Measurements from ENCODE around the gene PTH2R.
"Not testable (repeated sequence)": the region's sequence is repeated elsewhere in the genome, so short reads cannot be mapped to it uniquely, and the experiment has no call there.

The PTH2R gene

GRCh38 chr2:208396796-208397195 lies 9.8 kb upstream of the PTH2R start:
- DNase-seq, result not testable (repeated sequence)

DNA sequence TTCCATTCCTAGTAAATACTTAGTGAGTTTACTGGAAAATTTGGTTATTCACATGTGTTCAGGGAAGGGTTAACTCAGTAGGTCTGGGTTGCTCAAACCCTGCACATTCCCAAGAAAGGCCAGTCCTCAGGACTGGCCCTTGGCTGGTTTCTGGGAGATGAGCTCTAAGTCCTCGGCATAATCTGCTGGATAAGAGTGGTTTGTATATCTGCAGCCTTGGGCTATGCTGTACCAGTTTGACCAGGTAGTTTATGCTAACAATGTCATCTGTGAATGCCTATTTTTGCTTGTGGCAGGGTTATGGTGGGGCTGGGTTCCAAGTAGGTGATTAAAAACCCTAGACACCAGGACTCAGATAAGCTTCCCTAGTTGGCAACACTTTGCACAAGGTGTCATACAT lies 7.4 kb upstream of the PTH2R start:
- DNase-seq, result no peak

DNA sequence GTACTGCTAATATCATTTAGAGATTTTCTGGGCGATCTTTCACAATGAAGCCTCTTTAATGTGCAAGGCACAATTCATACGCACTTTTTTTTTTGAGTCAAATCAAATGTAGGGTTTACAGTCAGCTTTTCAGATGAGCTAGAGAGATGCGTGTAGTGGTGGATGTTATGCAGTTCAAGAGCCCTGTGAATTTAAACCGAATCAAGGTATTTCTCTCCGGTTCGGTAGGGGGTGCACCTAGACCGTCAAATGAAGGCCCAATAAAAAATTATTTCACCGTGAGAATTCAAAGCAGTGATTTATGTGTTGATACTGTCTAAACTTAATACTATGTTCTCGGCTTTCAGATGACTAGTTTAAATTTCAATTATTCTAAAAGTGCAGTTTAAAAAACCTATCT lies 1.1 kb downstream of the PTH2R start:
- no peak for DNase-seq

DNA sequence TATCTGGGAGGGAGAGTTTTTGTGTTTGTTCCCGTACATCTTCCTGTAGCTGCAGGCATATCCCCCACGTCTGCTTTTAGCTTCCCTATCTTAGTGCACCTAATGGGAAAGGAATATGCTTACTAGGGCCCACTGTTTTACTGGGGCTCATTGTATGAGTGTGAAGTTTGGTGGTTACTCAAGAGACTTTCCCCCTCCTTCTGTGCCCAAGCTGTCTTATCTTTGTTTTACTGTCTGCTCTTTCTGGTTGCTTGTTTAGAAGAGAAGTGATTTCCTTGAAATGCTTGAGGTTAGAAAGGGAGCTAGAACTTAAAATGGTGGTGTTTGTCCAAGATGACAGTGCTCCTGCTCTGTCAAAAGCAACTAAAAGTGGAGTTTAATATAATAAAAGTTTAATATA lies 7.3 kb downstream of the PTH2R start:
- no peak for DNase-seq

DNA sequence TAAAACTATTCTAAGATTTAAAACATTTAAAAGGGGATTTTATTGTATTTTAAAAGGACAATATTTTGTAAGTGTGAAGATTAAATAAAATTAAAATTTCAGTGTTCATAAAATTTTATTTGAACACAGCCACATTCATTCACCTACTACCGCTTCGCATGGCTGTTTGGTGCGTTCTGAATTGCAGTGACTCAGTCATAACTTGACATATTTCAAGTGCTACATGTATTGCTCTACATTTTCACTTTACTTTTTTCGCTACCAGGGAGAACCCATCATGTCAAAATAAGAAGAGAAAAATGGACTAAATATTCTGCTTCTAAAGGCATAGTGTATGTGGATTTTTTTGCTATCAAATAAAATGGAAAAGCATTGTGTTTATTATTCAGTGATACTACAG lies 8.7 kb downstream of the PTH2R start:
- DNase-seq, result no peak

- no peak for DNase-seq
Measured at GRCh38 chr2:208415897-208416296, 9.3 kb downstream of the PTH2R start.

DNA sequence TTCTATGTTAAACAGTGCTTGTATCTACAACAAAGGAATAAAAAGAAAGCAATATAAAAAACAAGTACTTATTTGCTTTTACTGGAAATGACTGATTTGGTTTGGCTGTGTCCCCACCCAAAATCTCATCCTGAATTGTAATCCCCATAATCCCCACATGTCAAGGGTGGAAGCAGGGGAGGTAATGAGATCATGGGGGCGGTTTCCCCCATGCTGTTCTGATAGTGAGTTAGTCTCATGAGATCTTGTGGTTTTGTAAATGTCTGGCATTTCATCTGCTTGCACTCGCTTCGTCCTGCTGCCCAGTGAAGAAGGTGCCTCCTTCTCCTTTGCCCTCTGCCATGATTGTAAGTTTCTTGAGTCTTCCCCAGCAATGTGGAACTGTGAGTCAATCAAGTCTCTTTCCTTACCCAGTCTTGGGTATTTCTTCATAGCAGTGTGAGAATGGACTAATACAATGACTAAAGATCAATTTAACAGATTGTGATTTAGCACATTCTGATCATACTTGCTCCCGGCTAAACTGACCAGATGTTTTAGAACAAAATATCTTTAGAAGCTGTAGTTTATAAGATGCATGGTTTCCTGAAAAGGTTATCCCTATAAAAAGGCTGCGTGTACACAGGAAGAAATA lies 19.9 kb downstream of the PTH2R start:
- no peak for DNase-seq

DNA sequence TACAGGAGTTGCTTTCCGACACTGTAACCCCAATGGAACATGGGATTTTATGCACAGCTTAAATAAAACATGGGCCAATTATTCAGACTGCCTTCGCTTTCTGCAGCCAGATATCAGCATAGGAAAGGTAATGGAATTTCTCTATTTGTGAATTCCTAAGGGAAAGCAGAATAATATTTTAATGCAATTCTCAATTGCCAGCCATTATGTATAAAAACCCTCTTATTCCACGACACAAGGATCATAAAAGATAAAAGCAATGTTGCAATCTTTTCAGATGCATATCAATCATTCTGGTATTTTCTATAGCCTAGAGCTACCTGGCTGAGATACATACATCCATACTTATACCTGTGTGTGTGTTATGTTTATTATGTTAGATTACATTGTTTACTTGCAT lies 31.2 kb downstream of the PTH2R start:
- DNase-seq, result no peak

- DNase-seq, result no peak
Measured at GRCh38 chr2:208440716-208441115, 34.1 kb downstream of the PTH2R start.

GRCh38 chr2:208441951-208442350 lies 35.4 kb downstream of the PTH2R start:
- no peak for DNase-seq

DNA sequence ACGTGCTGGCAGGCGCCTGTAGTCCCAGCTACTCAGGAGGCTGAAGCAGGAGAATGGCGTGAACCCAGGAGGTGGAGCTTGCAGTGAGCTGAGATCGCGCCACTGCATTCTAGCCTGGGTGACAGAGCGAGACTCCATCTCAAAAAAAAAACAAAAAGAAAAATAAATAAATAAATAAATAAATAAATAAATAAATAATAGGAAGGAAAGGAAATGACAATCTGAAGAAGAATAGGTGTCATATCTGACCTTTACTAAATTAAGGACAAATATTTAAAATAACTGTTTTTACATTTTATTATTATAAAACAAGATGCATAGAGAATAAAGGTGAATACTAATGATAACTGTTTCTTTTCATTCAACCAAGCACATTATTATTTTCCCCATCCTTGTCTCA lies 40.9 kb downstream of the PTH2R start:
- DNase-seq, result not testable (repeated sequence)

- no peak for DNase-seq
Measured at GRCh38 chr2:208451061-208451460, 44.5 kb downstream of the PTH2R start.

- no peak for DNase-seq
Measured at GRCh38 chr2:208454861-208455260, 48.3 kb downstream of the PTH2R start.

GRCh38 chr2:208463721-208464120 lies 57.1 kb downstream of the PTH2R start:
- no peak for DNase-seq

DNA sequence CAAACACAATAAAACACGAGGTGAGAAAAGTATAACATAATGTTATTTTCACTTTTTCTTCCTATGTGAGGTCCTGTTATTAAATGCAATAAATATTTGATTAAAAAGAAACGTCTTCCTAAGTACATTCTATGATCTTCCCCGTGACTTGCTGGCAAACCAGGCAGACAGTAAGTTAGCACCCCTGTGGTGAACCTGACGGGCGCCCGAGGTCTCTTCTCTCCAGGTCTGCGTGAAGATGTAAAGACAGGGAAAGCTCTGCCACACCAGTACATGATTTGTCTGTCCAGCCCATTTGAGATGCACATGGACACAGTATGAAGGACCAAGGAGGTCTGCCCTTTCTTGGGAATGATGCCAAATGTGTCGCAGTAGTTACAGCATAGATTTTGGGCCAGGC lies 57.6 kb downstream of the PTH2R start:
- no peak for DNase-seq

GRCh38 chr2:208466151-208466919 lies 59.7 kb downstream of the PTH2R start:
- DNase-seq, result peak; percentile 35 to 40

DNA sequence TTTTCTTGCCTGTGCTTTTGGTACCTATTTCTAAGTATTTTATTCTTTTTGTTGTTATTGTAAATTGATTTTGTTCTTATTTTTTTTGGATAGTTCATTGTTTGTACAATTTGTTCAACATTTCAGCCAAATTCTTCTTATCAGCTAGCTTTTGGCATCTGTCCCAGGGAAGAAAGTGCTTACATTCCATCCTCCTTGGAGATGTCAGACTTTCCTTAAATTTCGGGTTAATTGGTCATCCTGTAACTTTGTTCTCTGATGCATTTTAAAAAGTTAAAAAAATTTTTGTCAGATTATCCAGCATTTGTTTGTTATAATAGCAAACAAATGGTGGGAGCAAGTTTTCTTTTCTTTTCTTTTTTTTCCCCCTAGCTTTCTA lies 60.3 kb downstream of the PTH2R start:
- DNase-seq, result no peak

- no peak for DNase-seq
Measured at GRCh38 chr2:208467564-208467963, 61.0 kb downstream of the PTH2R start.

- DNase-seq, result no peak
Measured at GRCh38 chr2:208477741-208478140, 71.1 kb downstream of the PTH2R start.

DNA sequence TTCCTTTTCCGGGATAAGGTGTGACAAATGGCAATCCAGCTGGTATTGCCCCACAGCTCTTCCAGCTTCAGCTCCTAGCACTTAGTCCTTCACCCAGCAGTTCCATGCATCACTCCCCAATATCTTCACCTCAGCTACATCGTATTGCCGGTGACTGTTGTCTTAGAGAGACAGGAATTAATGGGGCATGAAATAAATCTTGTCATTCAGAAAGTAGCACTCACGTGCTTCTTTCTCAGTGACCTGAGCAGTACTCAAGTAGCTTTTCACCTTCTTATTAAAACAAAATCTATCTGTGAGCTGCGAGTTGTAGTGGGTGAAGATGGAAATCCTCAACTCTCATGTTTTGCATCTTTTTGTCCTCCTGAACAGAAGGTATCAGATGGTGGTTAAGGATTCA lies 72.8 kb downstream of the PTH2R start:
- DNase-seq, result no peak

DNA sequence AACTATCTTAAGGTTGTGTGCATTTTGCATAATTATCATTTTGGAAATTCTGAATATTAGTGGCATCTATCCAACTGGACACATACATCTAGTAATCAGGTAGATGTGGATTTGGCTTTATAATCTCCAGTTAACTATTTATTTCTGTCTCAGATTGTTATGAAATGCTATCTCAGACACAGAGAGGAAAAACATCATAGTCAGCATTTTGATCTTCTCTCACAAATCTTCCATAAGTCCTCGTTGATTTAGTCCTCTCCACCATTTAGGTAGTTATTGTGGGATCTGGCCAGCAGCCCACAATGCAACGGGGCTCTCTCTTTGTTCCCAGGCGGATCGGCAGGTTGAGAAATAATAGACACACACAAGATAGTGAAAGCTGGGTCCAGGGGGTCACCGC lies 75.4 kb downstream of the PTH2R start:
- not testable (repeated sequence) for DNase-seq

DNA sequence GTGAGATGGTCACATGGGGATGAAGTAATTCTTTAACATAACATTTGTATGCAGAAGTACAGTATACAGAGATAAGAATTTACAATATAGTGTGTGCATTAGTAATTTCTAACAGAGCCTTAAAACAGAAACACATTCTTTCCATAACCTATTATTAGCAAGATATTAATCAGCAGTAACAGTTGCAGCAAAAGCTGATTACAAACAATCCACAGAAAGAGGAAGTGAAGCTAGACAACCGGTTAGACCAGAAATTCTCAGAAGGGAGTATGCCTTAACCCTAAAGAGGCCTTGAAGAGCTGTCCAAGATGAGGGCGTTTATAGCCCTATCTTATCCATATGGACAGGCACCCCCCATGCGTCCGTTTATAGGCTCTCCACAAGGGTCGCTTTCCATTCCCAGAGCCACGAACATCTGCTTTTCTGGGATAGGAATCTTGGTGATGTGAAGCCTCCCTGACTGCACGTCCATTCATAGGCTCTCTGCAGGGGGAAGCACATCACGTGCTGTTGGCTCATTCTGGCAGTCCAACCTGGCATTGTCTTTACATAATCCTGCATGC lies 75.9 kb downstream of the PTH2R start:
- DNase-seq, result peak in 1 of 2 experiments; percentile 6

GRCh38 chr2:208485390-208485789 lies 78.8 kb downstream of the PTH2R start:
- no peak for DNase-seq
